Suprapubic skin (tissue), 4 donors: Measurements from ENCODE around the gene SLC44A2.

ENCODE experiments used
- POLR2A ChIP-seq, 2 donors: fragments of 450-650 bp; IDR thresholded peaks; one replicate each; pipeline ENCODE4 v1.6.1; 2017; ENCODE audit warnings: antibody characterized with exemption in 2 of 2, mild to moderate bottlenecking in 2 of 2, moderate library complexity in 2 of 2
- POLR2AphosphoS5 ChIP-seq, 3 donors: sonication (generic); formaldehyde crosslinking; IDR thresholded peaks; one replicate each; pipeline ENCODE4 v1.6.1; 2017; ENCODE audit warnings: antibody characterized with exemption in 3 of 3
- TF ChIP-seq, protein P1 (sequence below), 2 donors: fragments of 200-600 bp in 1 of 2; fragments of 450-650 bp in 1 of 2; sonication (generic) in 1 of 2; IDR thresholded peaks; one replicate each; pipeline ENCODE4 v1.5.1; 2016 to 2019; ENCODE audit warnings: antibody characterized with exemption in 2 of 2, mild to moderate bottlenecking in 1 of 2, moderate library complexity in 1 of 2

DNA sequence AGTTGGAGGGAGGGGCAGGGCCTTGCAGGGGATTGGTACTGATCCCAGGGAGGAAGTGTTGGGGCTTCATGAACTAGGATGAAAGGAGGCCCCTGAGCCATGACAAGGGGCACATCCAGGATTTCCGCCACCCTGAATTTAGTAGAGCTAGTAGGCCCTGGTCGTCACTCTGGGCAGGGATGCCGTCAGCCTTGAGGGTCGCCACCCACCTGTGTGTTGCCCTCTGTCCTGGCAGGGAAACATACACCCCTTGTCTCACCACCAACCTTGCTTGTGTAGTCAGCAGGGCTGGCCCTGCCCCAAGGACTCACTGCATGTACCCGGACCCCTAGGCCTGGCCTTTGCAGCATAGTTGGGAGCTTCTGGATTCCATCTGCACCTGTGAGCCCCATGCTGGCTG, 66.5 kb downstream of the SLC44A2 start:
- TF ChIP-seq POLR2A (IDR thresholded peaks at IDR 0.05) = no peak
- no peak for TF ChIP-seq POLR2AphosphoS5 (IDR thresholded peaks at IDR 0.05)
- TF ChIP-seq, protein P1, sequence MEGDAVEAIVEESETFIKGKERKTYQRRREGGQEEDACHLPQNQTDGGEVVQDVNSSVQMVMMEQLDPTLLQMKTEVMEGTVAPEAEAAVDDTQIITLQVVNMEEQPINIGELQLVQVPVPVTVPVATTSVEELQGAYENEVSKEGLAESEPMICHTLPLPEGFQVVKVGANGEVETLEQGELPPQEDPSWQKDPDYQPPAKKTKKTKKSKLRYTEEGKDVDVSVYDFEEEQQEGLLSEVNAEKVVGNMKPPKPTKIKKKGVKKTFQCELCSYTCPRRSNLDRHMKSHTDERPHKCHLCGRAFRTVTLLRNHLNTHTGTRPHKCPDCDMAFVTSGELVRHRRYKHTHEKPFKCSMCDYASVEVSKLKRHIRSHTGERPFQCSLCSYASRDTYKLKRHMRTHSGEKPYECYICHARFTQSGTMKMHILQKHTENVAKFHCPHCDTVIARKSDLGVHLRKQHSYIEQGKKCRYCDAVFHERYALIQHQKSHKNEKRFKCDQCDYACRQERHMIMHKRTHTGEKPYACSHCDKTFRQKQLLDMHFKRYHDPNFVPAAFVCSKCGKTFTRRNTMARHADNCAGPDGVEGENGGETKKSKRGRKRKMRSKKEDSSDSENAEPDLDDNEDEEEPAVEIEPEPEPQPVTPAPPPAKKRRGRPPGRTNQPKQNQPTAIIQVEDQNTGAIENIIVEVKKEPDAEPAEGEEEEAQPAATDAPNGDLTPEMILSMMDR (IDR thresholded peaks at IDR 0.05) = no peak
